ENCODE results near the gene IKZF1. TPM values are rescaled to one million over a fixed set of nuclear protein-coding genes. Genes with fewer than 3 reads are reported as not detected.
A peak's percentile ranks its signal among the peaks of the same experiment; 100 is the strongest.

The IKZF1 gene
- total RNA-seq, 6 experiments from 2014 or later, result 3.1 to 9.6 (median 5.2) TPM

DNA sequence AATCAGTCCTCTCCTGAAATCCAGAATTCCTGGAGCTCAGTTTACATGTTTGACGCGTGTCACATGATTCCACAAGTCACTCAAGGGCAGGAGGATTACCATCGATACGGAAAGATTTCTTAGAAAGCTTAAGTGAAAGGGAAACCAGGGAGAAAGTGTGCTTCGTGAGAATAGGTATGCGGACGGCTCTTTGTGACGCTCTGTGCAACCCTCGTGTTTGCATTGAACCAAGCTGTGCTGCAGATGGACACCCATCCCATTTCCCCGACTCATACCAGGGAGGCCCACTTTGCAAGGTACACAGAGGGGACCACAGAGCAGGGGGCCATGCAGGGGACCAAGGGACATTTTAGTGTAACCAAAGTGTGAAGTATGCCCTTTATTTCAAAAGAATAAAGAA, 43.2 kb downstream of the IKZF1 start:
- H3K4me3 ChIP-seq, result no peak overlapping the region
- H3K4me1 ChIP-seq, result no peaks in the 10 kb centered on the region
- H3K9me3 ChIP-seq, result no peaks in the 10 kb centered on the region
- no peak for DNase-seq
- H3K27me3 ChIP-seq, result no peaks in the 10 kb centered on the region
- ATAC-seq, result no peak
- no peaks in the 10 kb centered on the region for H3K36me3 ChIP-seq
- 57% methylated on average over 4 of the region's 10 CpGs for WGBS (ENCODE audit: insufficient coverage, low coverage, low lambda C conversion rate, missing lambda C conversion rate)
- no peak overlapping the region for H3K27ac ChIP-seq
- intact Hi-C loops (cut with DNase I), result no loop called here
- TF ChIP-seq, protein P1, sequence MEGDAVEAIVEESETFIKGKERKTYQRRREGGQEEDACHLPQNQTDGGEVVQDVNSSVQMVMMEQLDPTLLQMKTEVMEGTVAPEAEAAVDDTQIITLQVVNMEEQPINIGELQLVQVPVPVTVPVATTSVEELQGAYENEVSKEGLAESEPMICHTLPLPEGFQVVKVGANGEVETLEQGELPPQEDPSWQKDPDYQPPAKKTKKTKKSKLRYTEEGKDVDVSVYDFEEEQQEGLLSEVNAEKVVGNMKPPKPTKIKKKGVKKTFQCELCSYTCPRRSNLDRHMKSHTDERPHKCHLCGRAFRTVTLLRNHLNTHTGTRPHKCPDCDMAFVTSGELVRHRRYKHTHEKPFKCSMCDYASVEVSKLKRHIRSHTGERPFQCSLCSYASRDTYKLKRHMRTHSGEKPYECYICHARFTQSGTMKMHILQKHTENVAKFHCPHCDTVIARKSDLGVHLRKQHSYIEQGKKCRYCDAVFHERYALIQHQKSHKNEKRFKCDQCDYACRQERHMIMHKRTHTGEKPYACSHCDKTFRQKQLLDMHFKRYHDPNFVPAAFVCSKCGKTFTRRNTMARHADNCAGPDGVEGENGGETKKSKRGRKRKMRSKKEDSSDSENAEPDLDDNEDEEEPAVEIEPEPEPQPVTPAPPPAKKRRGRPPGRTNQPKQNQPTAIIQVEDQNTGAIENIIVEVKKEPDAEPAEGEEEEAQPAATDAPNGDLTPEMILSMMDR (IDR thresholded peaks at IDR 0.05), result no peak
- no peak for TF ChIP-seq POLR2A (IDR thresholded peaks at IDR 0.05)

DNA sequence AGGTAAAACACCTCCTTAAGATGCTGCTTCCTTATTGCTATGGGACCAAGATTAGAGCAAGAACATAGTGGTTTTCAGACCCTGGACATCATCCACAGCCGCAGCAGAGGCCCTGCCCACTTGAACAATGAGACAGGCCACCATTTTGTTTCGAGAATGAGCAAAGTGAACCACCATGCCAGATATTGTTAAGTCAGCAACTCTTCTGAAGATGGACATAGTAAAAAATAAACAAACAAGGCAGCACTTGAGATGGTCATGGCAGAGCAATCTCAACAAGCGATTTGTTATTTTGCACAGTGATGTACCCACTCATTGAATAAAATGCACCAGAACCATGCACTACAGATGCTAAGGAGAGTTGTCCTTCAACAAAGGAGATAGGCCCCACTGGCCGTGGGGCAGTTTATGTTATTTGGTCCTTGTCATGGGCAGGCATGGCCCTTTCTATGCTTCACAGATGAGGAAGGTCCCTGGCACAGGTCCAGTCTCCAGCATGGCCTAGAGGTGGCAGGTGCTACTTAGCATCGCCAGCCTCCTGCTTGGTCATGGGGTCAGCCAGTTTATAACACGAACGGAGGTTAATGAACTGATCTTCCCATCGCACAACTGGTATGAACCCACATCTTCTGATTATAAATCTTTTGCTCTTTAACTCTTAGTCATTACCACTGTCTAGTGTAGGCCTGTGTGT, 44.1 kb downstream of the IKZF1 start:
- H3K4me3 ChIP-seq, result no peak overlapping the region
- 75% methylated on average over 8 of the region's 8 CpGs for WGBS (ENCODE audit: insufficient coverage, low coverage, low lambda C conversion rate, missing lambda C conversion rate)
- no peaks in the 10 kb centered on the region for H3K9me3 ChIP-seq
- H3K36me3 ChIP-seq, result no peaks in the 10 kb centered on the region
- no peaks in the 10 kb centered on the region for H3K4me1 ChIP-seq
- H3K27me3 ChIP-seq, result no peaks in the 10 kb centered on the region
- TF ChIP-seq, protein P1 (IDR thresholded peaks at IDR 0.05), result no peak
- no peak overlapping the region for H3K27ac ChIP-seq
- ATAC-seq (no peak), DNase-seq (no peak)
- intact Hi-C loops (cut with DNase I), result no loop called here

DNA sequence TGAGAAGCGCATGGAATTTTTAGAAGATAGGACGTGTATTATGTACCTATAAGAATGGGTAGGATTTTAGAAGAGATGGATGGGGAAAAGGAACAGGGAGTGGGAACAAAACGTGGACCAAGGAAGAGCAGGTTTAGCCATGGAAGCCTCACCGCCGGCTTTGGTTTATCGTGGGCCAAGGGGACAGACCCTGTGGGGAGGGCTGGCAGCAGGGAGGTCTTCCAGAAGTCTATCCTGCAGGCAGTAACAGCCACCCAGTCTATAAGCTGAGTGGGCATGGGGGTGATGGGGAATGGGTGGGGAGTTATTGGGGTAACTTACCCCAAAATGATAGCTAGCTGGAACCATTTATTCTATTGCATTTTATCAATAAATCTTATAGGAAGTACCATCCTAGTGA, 44.9 kb downstream of the IKZF1 start:
- intact Hi-C loops (cut with DNase I), result no loop called here
- Histone ChIP-seq H3K36me3 (no peaks in the 10 kb centered on the region), H3K27ac (no peak overlapping the region), H3K9me3 (no peaks in the 10 kb centered on the region), H3K4me1 (no peaks in the 10 kb centered on the region), H3K27me3 (no peaks in the 10 kb centered on the region), H3K4me3 (no peak overlapping the region)
- ATAC-seq, result no peak
- WGBS (ENCODE audit: insufficient coverage, low coverage, low lambda C conversion rate, missing lambda C conversion rate), result 53% methylated on average over 5 of the region's 6 CpGs
- DNase-seq, result no peak
- no peak for TF ChIP-seq POLR2A (IDR thresholded peaks at IDR 0.05)
- TF ChIP-seq, protein P1 (IDR thresholded peaks at IDR 0.05), result no peak

DNA sequence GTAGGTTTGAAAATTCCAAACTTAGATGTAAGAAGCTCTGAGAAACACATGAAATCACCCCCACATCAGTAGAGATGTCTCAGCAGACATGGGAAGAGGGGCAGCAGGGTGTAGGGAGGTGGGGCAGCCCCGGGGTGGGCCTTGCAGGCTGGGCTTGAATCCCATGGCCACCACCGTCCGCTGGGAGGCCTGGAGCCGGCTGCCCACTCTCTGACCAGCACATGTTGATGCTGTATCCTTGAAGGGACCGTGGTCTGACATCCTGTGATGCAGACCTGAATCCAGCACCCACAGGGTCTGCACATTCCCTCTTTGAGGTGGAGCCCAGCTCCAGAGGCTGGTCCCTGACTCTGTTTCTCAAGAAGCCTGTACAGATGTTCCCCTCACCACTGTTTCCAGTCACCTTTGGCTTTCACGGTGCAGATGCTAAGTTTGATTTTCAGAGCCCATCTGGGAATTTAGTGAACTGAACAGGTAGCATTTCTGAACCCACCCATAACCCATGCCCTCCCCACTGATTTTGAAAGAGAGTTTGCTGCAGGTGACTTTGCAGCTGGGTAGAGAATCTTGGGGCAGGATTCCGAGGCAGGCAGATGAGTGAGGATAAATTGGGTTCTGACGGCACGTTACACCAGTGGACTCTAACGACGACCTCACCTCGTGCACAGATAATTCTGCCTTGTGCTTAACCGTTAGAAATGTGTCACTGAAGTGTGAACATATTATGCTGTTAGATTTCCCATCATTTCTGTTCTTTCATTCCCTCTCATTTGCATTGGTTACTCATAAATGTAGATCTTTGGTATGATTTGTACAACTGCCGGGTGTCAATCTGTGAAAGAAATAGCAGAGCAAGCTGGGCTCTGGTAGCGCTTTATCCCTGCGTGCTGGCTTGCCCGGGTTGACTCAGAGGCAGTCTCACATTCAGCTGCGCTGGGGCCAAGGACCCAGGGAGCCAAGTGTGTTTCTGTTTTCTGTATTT, 45.7 kb downstream of the IKZF1 start:
- no peak overlapping the region for H3K27ac ChIP-seq
- 49% methylated on average over 12 of the region's 18 CpGs for WGBS (ENCODE audit: insufficient coverage, low coverage, low lambda C conversion rate, missing lambda C conversion rate)

More for the DNA sequence above, 45.7 kb downstream of the IKZF1 start:
- no peaks in the 10 kb centered on the region for H3K36me3 ChIP-seq
- intact Hi-C loops (cut with DNase I), result no loop called here
- DNase-seq, result no peak
- no peaks in the 10 kb centered on the region for H3K4me1 ChIP-seq
- no peak for TF ChIP-seq POLR2A (IDR thresholded peaks at IDR 0.05)
- TF ChIP-seq, protein P1 (IDR thresholded peaks at IDR 0.05), result no peak
- no peaks in the 10 kb centered on the region for H3K9me3 ChIP-seq
- H3K27me3 ChIP-seq, result no peaks in the 10 kb centered on the region
- ATAC-seq, result peak in 1 of 4 donors; percentile 6
- no peak overlapping the region for H3K4me3 ChIP-seq

Measured in right lobe of liver (tissue), 6 donors.